ENCODE measurements around the gene TUBA4B.

DNA sequence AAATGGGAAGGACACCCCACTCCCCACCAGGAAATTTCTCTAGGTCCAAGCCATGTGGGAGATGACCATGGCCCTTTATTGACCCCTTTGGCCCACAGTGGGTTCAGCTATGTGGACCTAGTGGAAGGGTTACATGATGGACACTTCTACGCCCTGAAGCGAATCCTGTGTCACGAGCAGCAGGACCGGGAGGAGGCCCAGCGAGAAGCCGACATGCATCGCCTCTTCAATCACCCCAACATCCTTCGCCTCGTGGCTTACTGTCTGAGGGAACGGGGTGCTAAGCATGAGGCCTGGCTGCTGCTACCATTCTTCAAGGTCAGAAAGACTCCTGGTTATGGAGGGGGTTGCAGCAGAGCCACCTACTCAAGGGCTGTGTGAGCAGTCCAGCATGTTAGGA lies 6.5 kb upstream of the TUBA4B start:
- TF ChIP-seq, protein P1, sequence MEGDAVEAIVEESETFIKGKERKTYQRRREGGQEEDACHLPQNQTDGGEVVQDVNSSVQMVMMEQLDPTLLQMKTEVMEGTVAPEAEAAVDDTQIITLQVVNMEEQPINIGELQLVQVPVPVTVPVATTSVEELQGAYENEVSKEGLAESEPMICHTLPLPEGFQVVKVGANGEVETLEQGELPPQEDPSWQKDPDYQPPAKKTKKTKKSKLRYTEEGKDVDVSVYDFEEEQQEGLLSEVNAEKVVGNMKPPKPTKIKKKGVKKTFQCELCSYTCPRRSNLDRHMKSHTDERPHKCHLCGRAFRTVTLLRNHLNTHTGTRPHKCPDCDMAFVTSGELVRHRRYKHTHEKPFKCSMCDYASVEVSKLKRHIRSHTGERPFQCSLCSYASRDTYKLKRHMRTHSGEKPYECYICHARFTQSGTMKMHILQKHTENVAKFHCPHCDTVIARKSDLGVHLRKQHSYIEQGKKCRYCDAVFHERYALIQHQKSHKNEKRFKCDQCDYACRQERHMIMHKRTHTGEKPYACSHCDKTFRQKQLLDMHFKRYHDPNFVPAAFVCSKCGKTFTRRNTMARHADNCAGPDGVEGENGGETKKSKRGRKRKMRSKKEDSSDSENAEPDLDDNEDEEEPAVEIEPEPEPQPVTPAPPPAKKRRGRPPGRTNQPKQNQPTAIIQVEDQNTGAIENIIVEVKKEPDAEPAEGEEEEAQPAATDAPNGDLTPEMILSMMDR (IDR thresholded peaks at IDR 0.05) = no peak
- no peak for TF ChIP-seq ZFX (IDR thresholded peaks at IDR 0.05; ENCODE audit: borderline replicate concordance)

All from 22Rv1 (cell line).